Aortic smooth muscle cell (primary cell): ENCODE results near the gene CLSTN3. TPM values are rescaled to one million over a fixed set of nuclear protein-coding genes. Genes with fewer than 3 reads are reported as not detected.

Experiments used
- total RNA-seq: library from RNA; depleted of rRNA; stranded (reverse); fragments of >200 nt; gene quantifications from 2 replicates; pipeline ENCODE4 v1.2.3, GENCODE V29; 2014

The CLSTN3 gene
- 7.0 and 7.9 TPM in 2 replicates for total RNA-seq

DNA sequence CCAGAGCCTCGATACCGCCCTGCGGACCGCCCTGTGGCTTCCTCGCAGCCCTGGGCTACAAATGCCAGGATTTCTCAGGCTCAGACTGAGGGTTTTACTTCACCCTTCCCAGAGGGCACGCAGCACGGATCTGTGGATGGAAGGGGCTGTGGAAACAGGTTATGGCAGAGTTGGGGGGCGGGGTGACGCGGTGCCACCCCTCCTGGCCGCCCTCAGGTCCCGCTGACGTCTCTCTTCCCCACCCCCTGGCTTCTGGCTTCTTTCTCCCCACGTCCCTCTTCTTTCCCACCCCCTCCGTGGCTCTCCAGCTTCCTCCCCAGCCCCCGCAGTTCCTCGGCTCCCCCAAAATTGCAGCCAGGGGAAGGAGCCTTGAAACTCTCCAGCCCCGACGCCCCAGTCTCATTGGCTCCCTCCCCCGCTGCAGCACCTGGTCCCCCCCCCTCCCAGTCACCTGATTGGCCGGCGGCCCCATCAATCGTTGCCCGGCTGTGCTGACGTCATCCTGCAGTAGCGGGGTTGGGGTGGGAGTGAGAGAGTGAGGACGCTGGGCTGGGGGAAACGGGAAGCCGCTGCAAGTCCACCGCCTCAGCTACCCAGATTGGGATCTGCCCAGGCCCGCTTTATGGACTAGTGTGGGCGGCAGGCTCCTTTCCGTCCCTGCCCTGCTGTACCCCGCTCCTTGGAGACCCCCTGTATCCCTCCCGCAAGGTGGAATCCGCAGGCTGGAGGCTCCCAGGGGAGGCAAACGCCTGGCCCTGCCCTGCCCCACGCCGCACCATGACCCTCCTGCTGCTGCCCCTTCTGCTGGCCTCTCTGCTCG is at the start of gene CLSTN3:
CLSTN3 (plus strand) TSS at position 500 of the 820 bp plus-strand sequence; CDS start at position 778, 278 bp downstream.

GRCh38 chr12:7092229-7092985 is 37.8 kb upstream of the CLSTN3 start, which contains the start of gene C1R:
Gene C1R (minus strand): TSS chr12:7092445. CDS start chr12:7092388, 57 bp downstream.

GRCh38 chr12:7108796-7109571 is 21.2 kb upstream of the CLSTN3 start, which contains the start of gene C1RL:
Gene C1RL (minus strand): TSS chr12:7109214. CDS start chr12:7109180, 34 bp downstream.

DNA sequence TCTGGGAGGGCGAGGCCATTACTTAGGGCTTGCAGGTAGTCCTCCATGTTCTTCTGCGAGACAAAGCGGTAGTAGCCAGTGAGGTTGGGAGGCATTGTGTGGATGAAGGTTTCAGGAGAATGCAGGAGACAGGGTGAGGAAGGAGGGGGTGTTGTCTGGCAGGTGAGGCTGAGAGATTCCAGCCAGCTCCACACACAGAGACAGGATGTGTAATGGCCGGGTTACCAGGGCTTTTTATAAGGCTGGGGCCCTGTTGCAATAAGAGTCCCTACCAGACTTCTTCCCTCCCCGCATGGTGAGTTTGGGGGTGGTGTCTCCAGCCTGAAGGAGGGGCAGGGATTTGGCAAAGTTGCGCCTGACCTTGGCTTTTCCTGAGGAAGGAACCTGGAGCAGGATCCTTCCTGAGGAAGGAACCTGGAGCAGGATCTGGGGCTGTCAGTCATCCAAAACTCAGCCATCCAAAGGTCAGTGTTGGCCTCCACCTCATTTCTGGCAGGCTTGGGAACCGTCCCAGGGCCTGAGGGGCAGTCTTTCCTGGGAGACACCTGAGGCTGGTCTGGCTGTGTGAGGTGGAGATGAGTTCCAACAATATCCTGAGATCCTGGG is 1.4 kb upstream of the CLSTN3 start, which contains the start of gene RBP5:
RBP5 (minus strand) TSS at position 209 of the 606 bp plus-strand sequence; CDS start at position 95, 114 bp downstream.

DNA sequence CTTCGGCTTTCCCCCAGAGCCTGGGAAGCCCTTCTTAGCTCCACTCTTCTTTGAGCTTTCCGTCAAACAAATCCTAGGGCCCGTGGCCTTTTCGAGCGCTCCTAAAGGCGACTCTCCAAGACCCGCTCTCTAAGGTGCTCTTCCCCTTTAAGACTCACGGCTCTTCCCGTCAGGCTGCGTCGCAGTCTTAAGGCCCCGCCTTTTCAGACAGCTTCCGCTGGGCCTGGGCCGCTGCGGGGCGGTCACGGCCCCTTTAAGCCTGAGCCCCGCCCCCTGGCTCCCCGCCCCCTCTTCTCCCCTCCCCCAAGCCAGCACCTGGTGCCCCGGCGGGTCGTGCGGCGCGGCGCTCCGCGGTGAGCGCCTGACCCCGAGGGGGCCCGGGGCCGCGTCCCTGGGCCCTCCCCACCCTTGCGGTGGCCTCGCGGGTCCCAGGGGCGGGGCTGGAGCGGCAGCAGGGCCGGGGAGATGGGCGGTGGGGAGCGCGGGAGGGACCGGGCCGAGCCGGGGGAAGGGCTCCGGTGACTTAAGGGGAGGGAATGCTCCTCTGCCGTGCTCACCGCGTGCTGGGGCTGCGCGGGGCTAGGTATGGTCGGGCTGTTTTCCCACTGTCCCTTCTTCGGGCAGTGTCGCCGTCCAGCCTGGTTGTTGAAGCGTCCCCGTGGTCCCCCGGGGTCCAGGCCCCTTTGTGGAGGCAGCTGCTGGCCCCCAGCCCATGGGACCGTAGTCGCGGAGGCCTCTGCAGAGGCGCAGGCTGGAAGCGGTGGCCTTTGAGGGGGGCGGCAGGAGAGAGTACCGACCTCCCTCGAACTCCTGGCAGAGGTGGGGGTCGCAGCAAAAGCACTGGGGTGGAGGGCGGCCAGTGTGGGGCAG is 59.5 kb downstream of the CLSTN3 start, which contains the start of gene PEX5:
PEX5 (plus strand) TSS at position 289 of the 870 bp plus-strand sequence. CDS start 692 bp downstream, outside the sequence.

Other genes starting within 250 kb of the CLSTN3 start
- 12.4 and 12.7 TPM in 2 replicates for gene LRRC23, start 225.5 kb upstream of the CLSTN3 start, total RNA-seq
- 16.2 and 19.3 TPM in 2 replicates for gene ENO2, start 215.8 kb upstream of the CLSTN3 start, total RNA-seq
- gene ATN1, start 202.4 kb upstream of the CLSTN3 start, total RNA-seq, result 6.7 and 23.0 TPM in 2 replicates
- not detected in 2 replicates for gene RNU7-1, start 186.6 kb upstream of the CLSTN3 start, total RNA-seq
- 114 and 150 TPM in 2 replicates for gene C12orf57, start 186.3 kb upstream of the CLSTN3 start, total RNA-seq
- not detected in 2 replicates for gene PTPN6, start 179.0 kb upstream of the CLSTN3 start, total RNA-seq
- gene PHB2, start 159.7 kb upstream of the CLSTN3 start, total RNA-seq, result 103 and 125 TPM in 2 replicates
- gene EMG1, start 159.5 kb upstream of the CLSTN3 start, total RNA-seq, result 26.3 and 35.9 TPM in 2 replicates
- 7.3 and 13.2 TPM in 2 replicates for gene LPCAT3, start 111.9 kb upstream of the CLSTN3 start, total RNA-seq
- 215 and 232 TPM in 2 replicates for gene C1S, start 69.7 kb upstream of the CLSTN3 start, total RNA-seq
- gene C1R, start 37.9 kb upstream of the CLSTN3 start, total RNA-seq, result 69.8 and 146 TPM in 2 replicates
- gene C1RL, start 21.2 kb upstream of the CLSTN3 start, total RNA-seq, result 24.4 and 38.4 TPM in 2 replicates
- 0.19 TPM in 1 of 2 replicates, not detected in the other for gene RBP5, start 1.5 kb upstream of the CLSTN3 start, total RNA-seq
- 18.0 and 21.4 TPM in 2 replicates for gene PEX5, start 59.3 kb downstream of the CLSTN3 start, total RNA-seq
- not detected in 2 replicates for gene ACSM4, start 173.7 kb downstream of the CLSTN3 start, total RNA-seq